Transverse colon (tissue), 4 donors: Measurements from ENCODE around the gene CLDN5. TPM values are rescaled to one million over a fixed set of nuclear protein-coding genes. Genes with fewer than 3 reads are reported as not detected.

Experiments
- DNase-seq: peaks from one replicate; pipeline ENCODE4 v3.0.0-alpha.2; 2019
- H3K27ac ChIP-seq, 4 donors: fragments of 200-600 bp; sonication (generic); 2 replicates each; pipeline ENCODE4 v1.5.1; 2016 to 2018; ENCODE audit warnings: inconsistent platforms in 4 of 4
- H3K27me3 ChIP-seq: fragments of 200-600 bp; sonication (generic); 2 replicates; pipeline ENCODE4 v1.5.1; 2017; ENCODE audit warnings: inconsistent platforms
- H3K36me3 ChIP-seq, 4 donors: fragments of 200-600 bp; sonication (generic); 2 replicates each; pipeline ENCODE4 v1.5.1; 2017 to 2019; ENCODE audit warnings: inconsistent platforms in 4 of 4
- H3K4me1 ChIP-seq, 4 donors: fragments of 200-600 bp; sonication (generic); 2 replicates each; pipeline ENCODE4 v1.5.1; 2017 to 2020; ENCODE audit warnings: inconsistent platforms in 4 of 4
- H3K4me3 ChIP-seq, 4 donors: fragments of 200-600 bp; sonication (generic); 1 replicate in 1 of 4; 2 replicates in 3 of 4; pipeline versions ENCODE4 v1.5.1 to v1.6.1; 2017 to 2019; ENCODE audit warnings: inconsistent platforms in 4 of 4
- H3K9me3 ChIP-seq, 2 donors: fragments of 200-600 bp; sonication (generic); 2 replicates each; pipeline ENCODE4 v1.5.1; 2017 to 2019; ENCODE audit warnings: inconsistent platforms in 2 of 2
- CTCF ChIP-seq, 5 experiments: fragments of 200-600 bp in 3 of 5; fragments of 450-650 bp in 2 of 5; sonication (generic) in 3 of 5; IDR thresholded peaks; 1 replicate in 2 of 5; 2 replicates in 3 of 5; pipeline ENCODE4 v1.5.1; 2016 to 2017; ENCODE audit warnings: antibody characterized with exemption in 5 of 5, inconsistent platforms in 3 of 5, mild to moderate bottlenecking in 2 of 5, moderate library complexity in 1 of 5
- EP300 ChIP-seq: sonication (generic); formaldehyde crosslinking; IDR thresholded peaks from one replicate; pipeline ENCODE4 v1.6.1; 2017; ENCODE audit warnings: antibody characterized with exemption, low read depth
- POLR2A ChIP-seq: fragments of 450-650 bp; IDR thresholded peaks from one replicate; pipeline ENCODE4 v1.6.1; 2016; ENCODE audit warnings: antibody characterized with exemption, mild to moderate bottlenecking, moderate library complexity
- POLR2AphosphoS5 ChIP-seq, 3 donors: sonication (generic); formaldehyde crosslinking; IDR thresholded peaks; one replicate each; pipeline ENCODE4 v1.6.1; 2016; ENCODE audit warnings: antibody characterized with exemption in 3 of 3
- WGBS, 2 donors: methylation state at CpG; one replicate each; pipeline ENCODE4 v1.1.5; 2018; ENCODE audit warnings: low coverage in 1 of 2; 5-methylcytosine and 5-hydroxymethylcytosine counted together
- in situ Hi-C, 4 donors: fragments of 200-750 bp; cut with MboI; loops; one replicate each; pipeline versions ENCODE4 v1.15.0 to v1.15.1; 2017; ENCODE audit warnings: low sequenced_read_pairs in 3 of 4, low pct_ligation_motif_present in 1 of 4, low pct_unique_long_range_greater_than_20kb in 1 of 4
- intact Hi-C: fragments of 100-400 bp; cut with DNase I; formaldehyde crosslinking; loops from one replicate; pipeline ENCODE4 v1.15.1; 2023; ENCODE audit warnings: low total_unique reads
- total RNA-seq, 4 donors: library from RNA; depleted of rRNA; stranded (reverse); fragments of >200 nt; gene quantifications; one replicate each; pipeline ENCODE4 v1.1.0, GENCODE V29; 2016

Gene CLDN5
- total RNA-seq, 4 donors from 2014 or later, result 29.5 to 126 (median 63.9) TPM

DNA sequence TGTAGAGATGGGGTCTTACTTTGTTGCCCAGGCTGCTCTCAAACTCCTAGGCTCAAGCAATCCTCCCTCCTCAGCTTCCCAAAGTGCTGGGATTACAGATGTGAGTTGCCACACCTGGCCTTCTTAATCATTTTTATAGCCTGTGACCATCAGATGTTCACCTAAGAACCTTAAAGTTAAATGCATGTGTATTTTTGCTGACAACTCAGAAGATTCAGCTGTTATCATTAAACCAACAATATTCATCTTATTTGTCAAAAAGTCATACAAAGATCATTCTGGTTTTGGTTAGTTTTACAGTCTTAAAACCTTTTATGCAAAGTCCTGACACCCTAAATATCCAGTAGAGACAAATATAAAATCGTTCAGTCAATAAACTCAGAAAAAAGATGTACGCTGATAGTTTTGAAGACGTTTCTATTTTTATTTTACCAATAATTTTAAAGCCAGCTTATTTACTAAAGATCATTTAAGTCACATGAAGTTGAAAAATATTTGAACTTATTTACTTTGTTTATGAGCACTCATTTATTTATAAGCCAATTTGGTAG lies 22.2 kb downstream of the CLDN5 start:
- intact Hi-C loops (no loop called here), in situ Hi-C loops (no loop called here)
- no peak for DNase-seq
- no peaks in the 10 kb centered on the region for H3K36me3 ChIP-seq
- TF ChIP-seq POLR2AphosphoS5 (IDR thresholded peaks at IDR 0.05), result no peak
- no peak for TF ChIP-seq EP300
- no peak for TF ChIP-seq CTCF (IDR thresholded peaks at IDR 0.05)
- TF ChIP-seq POLR2A, result no peak
- WGBS, 2 donors, result 67 to 79% methylated on average over 3 of the region's 3 CpGs
- H3K4me1 ChIP-seq, result no peaks in the 10 kb centered on the region
- H3K4me3 ChIP-seq, result no peak overlapping the region
- H3K27ac ChIP-seq, result no peak overlapping the region
- no peaks in the 10 kb centered on the region for H3K9me3 ChIP-seq
- H3K27me3 ChIP-seq, result no peaks in the 10 kb centered on the region

DNA sequence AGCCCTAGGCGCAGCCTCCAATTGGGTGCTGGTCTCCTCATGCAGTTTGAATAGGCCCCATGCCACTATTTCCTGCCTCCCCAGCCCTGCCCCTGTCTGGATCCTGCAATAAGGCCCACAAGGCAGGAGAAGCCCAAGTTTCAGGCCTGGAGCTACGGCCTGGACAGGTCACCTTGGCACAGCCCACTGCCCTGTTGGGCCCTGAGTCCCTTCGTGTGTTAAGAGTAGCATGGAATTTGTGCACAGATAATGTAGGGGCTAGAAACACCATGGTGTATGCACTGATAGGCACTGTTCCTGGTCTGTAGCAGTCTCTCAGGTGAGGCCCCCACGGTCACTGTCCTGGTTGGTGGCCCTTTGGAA lies 24.3 kb downstream of the CLDN5 start:
- Histone ChIP-seq H3K9me3 (no peaks in the 10 kb centered on the region), H3K4me3 (no peak overlapping the region), H3K36me3 (no peaks in the 10 kb centered on the region), H3K4me1 (no peaks in the 10 kb centered on the region), H3K27ac (no peak overlapping the region), H3K27me3 (no peaks in the 10 kb centered on the region)
- intact Hi-C loops (no loop called here), in situ Hi-C loops (no loop called here)
- TF ChIP-seq CTCF (IDR thresholded peaks at IDR 0.05) (no peak), EP300 (no peak), POLR2A (no peak), POLR2AphosphoS5 (IDR thresholded peaks at IDR 0.05) (no peak)
- no peak for DNase-seq
- 91% methylated on average over 4 of the region's 4 CpGs; no CpG with 5 or more reads in 1 of the 2 donors for WGBS, 2 donors

- no peak overlapping the region for H3K27ac ChIP-seq
- H3K9me3 ChIP-seq, result no peaks in the 10 kb centered on the region
- intact Hi-C loops, result no loop called here
- no peaks in the 10 kb centered on the region for H3K27me3 ChIP-seq
- no peak for DNase-seq
- no peak overlapping the region for H3K4me3 ChIP-seq
- 97% methylated on average over 7 of the region's 7 CpGs; no CpG with 5 or more reads in 1 of the 2 donors for WGBS, 2 donors
- TF ChIP-seq POLR2A (no peak), CTCF (IDR thresholded peaks at IDR 0.05) (no peak), POLR2AphosphoS5 (IDR thresholded peaks at IDR 0.05) (no peak), EP300 (no peak)
- H3K36me3 ChIP-seq, result no peaks in the 10 kb centered on the region
- in situ Hi-C loops, result no loop called here
- no peaks in the 10 kb centered on the region for H3K4me1 ChIP-seq
Observed at GRCh38 chr22:19499236-19499879, 24.9 kb downstream of the CLDN5 start.

GRCh38 chr22:19498866-19499190 lies 25.4 kb downstream of the CLDN5 start:
- no peaks in the 10 kb centered on the region for H3K27me3 ChIP-seq
- intact Hi-C loops (no loop called here), in situ Hi-C loops (no loop called here)
- no peaks in the 10 kb centered on the region for H3K36me3 ChIP-seq
- no peak for TF ChIP-seq POLR2AphosphoS5 (IDR thresholded peaks at IDR 0.05)
- TF ChIP-seq POLR2A, result no peak
- no peak for TF ChIP-seq EP300
- TF ChIP-seq CTCF (IDR thresholded peaks at IDR 0.05), result no peak
- no peak overlapping the region for H3K4me3 ChIP-seq
- 100% methylated on average over 3 of the region's 3 CpGs; no CpG with 5 or more reads in 1 of the 2 donors for WGBS, 2 donors
- no peaks in the 10 kb centered on the region for H3K4me1 ChIP-seq
- no peaks in the 10 kb centered on the region for H3K9me3 ChIP-seq
- DNase-seq, result no peak
- no peak overlapping the region for H3K27ac ChIP-seq
